NCI-H1930 (cell line): ENCODE data around the gene ZNF782.
"Not testable (repeated sequence)": the region's sequence is repeated elsewhere in the genome, so short reads cannot be mapped to it uniquely, and the experiment has no call there.

ENCODE experiments used
- DNase-seq, 2 experiments: peaks; one replicate each; lab custom pipeline; 2025; lab: John Stamatoyannopoulos, UW

The ZNF782 gene

GRCh38 chr9:96853781-96854650 lies at the start of gene ZNF782:
Gene ZNF782, minus strand, starts transcription at chr9:96854514. Its CDS starts 2,553 bp downstream, at chr9:96851961.
- DNase-seq = peak; percentile 90 to 92

GRCh38 chr9:96900010-96900409 lies 45.7 kb upstream of the ZNF782 start:
- not testable (repeated sequence) for DNase-seq

- DNase-seq = no peak
Measured at GRCh38 chr9:96892131-96892530, 37.8 kb upstream of the ZNF782 start.

GRCh38 chr9:96888591-96888990 lies 34.3 kb upstream of the ZNF782 start:
- no peak for DNase-seq

GRCh38 chr9:96885424-96885823 lies 31.1 kb upstream of the ZNF782 start:
- DNase-seq = no peak

- no peak for DNase-seq
Measured at GRCh38 chr9:96884443-96884842, 30.1 kb upstream of the ZNF782 start.

- DNase-seq = no peak
Measured at GRCh38 chr9:96883922-96884321, 29.6 kb upstream of the ZNF782 start.

- no peak for DNase-seq
Measured at GRCh38 chr9:96877269-96877668, 23.0 kb upstream of the ZNF782 start.

- DNase-seq = peak; percentile 92 to 96
Measured at GRCh38 chr9:96875461-96876142, 21.3 kb upstream of the ZNF782 start.

- DNase-seq = no peak
Measured at GRCh38 chr9:96874947-96875460, 20.7 kb upstream of the ZNF782 start.

- DNase-seq = no peak
Measured at GRCh38 chr9:96874201-96874785, 20.0 kb upstream of the ZNF782 start.

GRCh38 chr9:96871176-96871575 lies 16.9 kb upstream of the ZNF782 start:
- no peak for DNase-seq

GRCh38 chr9:96868709-96869108 lies 14.4 kb upstream of the ZNF782 start:
- no peak for DNase-seq

- no peak for DNase-seq
Measured at GRCh38 chr9:96867079-96867804, 12.9 kb upstream of the ZNF782 start.

- not testable (repeated sequence) for DNase-seq
Measured at GRCh38 chr9:96865240-96865639, 10.9 kb upstream of the ZNF782 start.

- DNase-seq = no peak
Measured at GRCh38 chr9:96859461-96860198, 5.3 kb upstream of the ZNF782 start.

- DNase-seq = no peak
Measured at GRCh38 chr9:96858670-96859069, 4.4 kb upstream of the ZNF782 start.

- no peak for DNase-seq
Measured at GRCh38 chr9:96858018-96858573, 3.8 kb upstream of the ZNF782 start.

- DNase-seq = peak in 1 of 2 experiments; percentile 36
Measured at GRCh38 chr9:96856363-96857286, 2.3 kb upstream of the ZNF782 start.
